RKO (cell line): ENCODE results near the gene AKR1C1.
"Not testable (repeated sequence)": the region's sequence is repeated elsewhere in the genome, so short reads cannot be mapped to it uniquely, and the experiment has no call there.

ENCODE experiments used
- DNase-seq: peaks from one replicate; pipeline ENCODE4 v3.0.0-alpha.2; 2016; ENCODE audit warnings: low spot score

AKR1C1 gene

DNA sequence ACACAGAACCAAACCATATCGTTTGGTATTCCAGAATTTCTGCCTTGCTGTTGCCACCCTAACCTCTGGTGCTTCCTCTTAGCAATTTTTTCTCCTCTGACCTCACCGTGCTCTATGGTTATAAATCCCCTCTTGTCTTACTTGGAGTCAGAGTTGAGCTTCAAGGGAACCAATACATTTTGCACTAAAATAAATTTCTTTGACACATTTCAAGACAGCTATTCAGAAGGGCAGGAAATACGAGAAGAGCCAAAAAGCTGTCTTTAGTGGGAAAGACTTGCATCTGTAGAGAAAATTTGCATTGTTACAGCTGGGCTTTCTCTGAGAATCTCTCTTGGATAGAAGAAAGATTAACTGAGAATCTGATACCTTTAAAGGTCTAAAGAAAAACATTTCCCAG is 54.9 kb downstream of the AKR1C1 start:
- DNase-seq, result no peak

DNA sequence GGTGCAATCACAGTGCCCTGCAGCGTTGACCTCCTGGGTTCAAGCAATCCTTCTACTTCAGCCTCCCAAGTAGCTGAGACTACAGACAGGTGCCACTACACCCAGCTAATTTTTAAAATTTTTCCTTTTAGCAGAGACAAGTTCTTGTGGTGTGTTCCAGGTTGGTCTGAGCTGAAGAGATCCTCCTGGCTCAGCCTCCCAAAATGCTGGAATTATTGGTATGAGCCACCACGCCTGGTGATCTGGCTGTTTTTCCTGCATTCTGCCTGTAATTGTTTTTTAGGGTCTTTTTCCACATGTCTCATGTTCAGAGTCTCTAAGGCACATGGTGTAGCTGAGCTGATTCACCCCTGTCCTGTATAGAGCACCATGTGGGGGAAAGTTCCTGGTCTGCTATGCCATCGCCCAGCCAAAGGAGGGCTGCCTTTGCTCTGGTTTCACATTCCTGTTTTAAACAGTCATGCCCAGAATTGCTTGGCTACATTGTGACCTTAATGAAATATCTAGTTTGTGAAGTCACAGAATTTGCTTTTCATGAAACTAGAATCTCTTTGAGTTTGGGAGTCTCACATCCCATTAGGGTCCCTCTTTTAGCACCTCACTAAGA is 55.6 kb downstream of the AKR1C1 start:
- not testable (repeated sequence) for DNase-seq

DNA sequence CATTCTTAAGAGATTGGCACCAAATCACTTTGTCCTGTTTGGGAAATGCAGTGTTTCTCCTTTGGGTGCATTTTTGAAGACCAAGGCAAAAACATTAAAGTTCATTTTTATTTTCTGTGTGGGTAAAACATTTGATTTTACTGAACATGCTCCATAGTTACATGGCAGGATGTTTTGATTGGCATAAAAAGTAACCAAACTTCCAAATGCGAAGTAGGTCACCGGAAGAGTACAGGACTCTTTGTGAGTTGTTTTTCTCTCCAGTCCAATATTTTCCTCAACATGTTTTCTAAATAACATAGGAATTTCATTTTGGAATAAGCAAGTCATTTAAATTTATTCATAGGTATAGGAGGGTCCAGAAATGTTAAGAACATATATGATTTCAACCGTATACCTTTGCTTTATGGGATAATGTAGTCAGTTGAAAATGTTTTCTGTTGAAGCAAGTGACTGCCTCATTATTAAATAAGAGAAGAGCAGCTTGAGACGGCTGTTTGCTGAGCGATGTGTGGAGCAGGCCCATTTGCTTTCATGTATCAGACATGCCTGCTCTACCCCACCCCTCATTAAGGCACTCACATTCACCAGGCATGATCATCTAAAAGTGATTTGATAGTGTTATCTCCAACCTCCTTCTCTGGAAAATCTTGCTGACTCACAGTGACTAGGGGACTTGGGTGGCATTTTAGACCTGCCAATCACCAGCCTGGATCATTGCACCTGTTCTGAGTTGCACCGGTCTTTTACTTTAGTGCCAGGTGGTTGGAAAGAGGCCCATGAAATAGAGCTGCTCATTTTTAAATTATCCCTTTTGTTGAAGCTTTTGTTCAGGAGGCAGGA is 56.8 kb downstream of the AKR1C1 start:
- DNase-seq, result not testable (repeated sequence)

DNA sequence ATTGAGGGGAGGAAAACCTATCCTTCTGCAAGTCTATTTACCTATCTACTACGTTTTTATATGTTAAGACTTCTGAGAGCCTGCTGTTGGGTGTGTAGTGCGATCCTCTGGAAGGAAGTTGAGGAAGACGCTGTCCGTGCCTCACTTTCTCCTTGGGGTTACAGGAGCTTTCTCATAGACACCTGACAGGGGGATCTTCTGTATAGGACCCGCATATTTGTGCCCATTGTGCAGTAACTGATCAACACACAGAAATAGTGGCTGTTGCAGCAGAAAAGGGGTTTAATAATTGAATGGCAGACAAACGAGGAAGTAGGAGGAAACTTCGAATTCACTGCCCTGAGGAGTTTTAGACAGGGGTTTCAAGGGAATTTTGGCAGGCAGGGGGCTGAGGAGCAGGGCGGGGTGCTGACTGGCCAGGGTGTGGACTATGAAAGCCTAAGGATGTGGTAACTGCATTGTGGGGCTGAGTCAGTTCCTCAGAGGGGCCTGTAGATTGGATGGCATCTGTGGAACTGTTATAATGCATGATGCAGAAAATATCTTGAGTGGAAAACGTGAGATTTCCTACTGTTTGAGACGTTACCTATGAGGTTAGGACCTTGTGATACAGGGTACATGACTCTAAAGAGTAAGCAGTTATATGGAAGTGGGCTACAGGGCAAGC is 58.5 kb downstream of the AKR1C1 start:
- DNase-seq, result not testable (repeated sequence)

DNA sequence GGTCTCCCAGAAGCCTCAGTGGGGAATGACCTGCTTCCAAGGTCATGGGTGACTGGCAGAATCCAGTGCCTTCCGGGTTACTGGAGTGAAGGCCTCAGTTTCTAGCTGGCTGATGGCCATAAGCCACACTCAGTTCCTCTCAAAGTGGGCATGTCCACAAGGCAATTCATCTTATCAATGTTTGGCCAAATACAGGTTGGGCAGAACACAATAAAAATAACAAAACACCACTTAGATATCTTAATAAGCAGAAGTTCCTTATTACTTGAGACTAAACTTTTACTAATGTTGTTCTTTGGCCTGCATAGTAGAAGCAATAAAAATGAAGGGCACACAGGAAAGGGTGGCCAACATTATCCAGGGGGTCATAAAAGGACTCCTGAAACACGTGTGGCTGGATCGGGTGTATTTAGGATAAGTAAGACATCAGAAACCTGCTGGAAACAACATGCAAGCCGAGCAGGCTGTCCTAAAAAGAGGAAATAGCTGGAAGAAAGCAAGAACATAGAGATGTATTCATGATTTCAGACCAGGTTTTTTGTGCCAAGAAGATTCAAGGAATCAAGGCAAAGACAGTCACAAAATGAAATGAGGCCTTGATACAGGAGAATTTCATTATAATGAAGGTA is 60.1 kb downstream of the AKR1C1 start:
- no peak for DNase-seq

DNA sequence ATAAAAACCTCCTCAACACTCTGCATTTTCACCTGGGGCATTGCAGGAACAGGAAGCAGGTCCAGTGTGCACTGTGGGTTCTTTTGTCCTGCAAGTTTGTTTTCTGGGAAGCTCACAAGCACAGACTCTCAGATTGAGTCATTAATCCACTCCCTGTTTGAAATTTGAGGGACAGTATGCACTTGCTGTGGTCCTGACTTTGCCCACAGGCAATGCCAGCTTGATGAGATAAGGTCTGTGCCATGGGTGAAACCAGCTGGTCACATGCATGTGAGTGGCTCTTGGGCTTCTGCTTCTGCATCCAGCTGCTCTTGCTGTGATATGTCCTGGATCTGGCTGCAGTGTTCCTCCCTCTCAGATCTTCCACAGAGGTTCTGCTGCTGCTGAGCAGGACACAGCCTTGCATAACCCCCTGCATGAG is 62.3 kb downstream of the AKR1C1 start:
- not testable (repeated sequence) for DNase-seq

DNA sequence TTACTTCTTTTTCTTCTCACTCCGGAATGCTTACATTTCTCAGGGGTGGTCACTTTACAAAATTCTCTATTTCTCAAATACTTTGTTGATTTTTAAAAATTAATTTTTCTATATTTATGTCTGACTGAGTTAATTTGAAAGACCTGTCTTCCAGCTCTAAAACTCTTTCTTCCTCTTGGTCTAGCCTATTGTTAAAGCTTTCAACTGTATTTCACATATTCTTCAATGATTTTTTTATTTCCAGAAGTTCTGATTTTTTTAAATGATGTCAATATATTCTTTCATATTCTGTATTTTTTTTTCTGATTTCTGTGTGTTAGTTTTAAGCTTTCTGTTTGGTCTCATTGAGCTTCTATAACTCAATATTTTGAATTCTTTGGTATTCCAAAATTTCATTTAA is 67.8 kb downstream of the AKR1C1 start:
- DNase-seq, result no peak

DNA sequence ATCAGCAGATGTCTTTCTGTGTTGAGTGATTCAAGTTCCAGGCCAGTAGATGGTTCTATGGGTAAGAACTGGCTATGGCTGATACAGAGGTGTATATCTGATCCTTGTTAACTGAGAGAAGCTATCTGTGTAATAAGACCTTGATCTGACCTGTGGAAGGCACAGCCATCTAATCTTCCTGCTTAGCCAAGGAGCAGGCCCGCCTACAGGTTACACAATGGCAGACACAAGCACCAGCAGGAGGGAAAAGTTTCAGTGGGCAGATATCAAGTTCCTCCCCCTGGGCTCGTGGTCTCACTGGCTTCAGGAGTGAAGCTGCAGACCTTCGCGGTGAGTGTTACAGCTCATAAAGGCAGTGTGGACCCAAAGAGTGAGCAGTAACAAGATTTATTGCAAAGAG is 68.4 kb downstream of the AKR1C1 start:
- not testable (repeated sequence) for DNase-seq

DNA sequence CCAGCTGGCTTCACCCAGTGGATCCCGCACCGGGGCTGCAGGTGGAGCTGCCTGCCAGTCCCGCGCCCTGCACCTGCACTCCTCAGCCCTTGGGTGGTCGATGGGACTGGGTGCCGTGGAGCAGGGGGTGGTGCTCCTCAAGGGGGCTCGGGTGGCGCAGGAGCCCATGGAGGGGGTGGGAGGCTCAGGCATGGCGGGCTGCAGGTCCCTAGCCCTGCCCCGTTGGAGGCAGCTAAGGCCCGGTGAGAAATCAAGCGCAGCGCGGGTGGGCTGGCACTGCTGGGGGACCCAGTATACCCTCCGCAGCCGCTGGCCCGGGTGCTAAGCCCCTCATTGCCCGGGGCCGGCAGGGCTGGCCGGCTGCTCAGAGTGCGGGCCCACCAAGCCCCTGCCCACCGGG is 69.2 kb downstream of the AKR1C1 start:
- DNase-seq, result not testable (repeated sequence)
